RWPE1 (cell line): ENCODE results near the gene SLC16A8.

ENCODE experiments used
- CTCF ChIA-PET: fragments of 350-600 bp; sonication (Branson Sonifier 250); formaldehyde crosslinking; extraction: SDS; loops from one replicate; lab custom pipeline; 2021; lab: Yijun Ruan, JAX
- POLR2A ChIA-PET: fragments of 400-600 bp; formaldehyde crosslinking; extraction: SDS; loops from one replicate; lab custom pipeline; 2020; ENCODE audit warnings: antibody characterized with exemption; ENCODE audit not compliant: low non-redundant PET; lab: Yijun Ruan, JAX
- DNase-seq: peaks from one replicate; pipeline ENCODE4 v3.0.0; 2012; ENCODE audit warnings: low spot score
- H3K27ac ChIP-seq: fragments of 450-650 bp; 2 replicates; pipeline ENCODE4 v1.5.1; 2017
- TF ChIP-seq, protein P1 (sequence below): fragments of 450-650 bp; conservative IDR thresholded peaks from 2 replicates; pipeline ENCODE4 v1.5.1; 2017; ENCODE audit warnings: low read depth, mild to moderate bottlenecking

The SLC16A8 gene

DNA sequence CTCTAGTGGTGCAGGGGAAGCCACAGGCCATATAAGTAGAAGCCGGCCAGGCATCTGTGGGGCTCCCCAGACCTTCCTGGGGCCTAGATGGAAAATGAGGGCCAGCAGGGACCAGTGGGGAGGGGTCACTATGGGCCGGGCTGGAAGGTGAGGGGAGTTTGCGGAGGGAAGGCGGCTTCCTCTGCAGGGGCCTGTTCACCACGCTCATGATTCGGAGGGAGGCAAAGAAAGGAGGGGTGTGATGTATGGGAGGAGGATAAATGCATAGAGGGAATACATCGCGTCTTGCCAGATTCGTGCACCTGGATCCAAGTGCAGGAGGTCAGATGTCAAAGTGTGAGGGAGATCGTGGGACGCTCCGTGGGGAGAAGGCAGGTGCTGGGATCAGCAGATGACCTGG, 6.9 kb downstream of the SLC16A8 start:
- no peak overlapping the region for H3K27ac ChIP-seq
- CTCF ChIA-PET: no interaction called here
- TF ChIP-seq, protein P1, sequence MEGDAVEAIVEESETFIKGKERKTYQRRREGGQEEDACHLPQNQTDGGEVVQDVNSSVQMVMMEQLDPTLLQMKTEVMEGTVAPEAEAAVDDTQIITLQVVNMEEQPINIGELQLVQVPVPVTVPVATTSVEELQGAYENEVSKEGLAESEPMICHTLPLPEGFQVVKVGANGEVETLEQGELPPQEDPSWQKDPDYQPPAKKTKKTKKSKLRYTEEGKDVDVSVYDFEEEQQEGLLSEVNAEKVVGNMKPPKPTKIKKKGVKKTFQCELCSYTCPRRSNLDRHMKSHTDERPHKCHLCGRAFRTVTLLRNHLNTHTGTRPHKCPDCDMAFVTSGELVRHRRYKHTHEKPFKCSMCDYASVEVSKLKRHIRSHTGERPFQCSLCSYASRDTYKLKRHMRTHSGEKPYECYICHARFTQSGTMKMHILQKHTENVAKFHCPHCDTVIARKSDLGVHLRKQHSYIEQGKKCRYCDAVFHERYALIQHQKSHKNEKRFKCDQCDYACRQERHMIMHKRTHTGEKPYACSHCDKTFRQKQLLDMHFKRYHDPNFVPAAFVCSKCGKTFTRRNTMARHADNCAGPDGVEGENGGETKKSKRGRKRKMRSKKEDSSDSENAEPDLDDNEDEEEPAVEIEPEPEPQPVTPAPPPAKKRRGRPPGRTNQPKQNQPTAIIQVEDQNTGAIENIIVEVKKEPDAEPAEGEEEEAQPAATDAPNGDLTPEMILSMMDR: no peak
- no peak for DNase-seq
- POLR2A ChIA-PET: no interaction called here

- no peak overlapping the region; the same call in 1 of the 2 replicates for H3K27ac ChIP-seq
- no peak for DNase-seq
- ChIA-PET CTCF (no interaction called here), POLR2A (no interaction called here)
- TF ChIP-seq, protein P1: no peak
These were observed 8.0 kb downstream of the SLC16A8 start for GRCh38 chr22:38075961-38076360.

DNA sequence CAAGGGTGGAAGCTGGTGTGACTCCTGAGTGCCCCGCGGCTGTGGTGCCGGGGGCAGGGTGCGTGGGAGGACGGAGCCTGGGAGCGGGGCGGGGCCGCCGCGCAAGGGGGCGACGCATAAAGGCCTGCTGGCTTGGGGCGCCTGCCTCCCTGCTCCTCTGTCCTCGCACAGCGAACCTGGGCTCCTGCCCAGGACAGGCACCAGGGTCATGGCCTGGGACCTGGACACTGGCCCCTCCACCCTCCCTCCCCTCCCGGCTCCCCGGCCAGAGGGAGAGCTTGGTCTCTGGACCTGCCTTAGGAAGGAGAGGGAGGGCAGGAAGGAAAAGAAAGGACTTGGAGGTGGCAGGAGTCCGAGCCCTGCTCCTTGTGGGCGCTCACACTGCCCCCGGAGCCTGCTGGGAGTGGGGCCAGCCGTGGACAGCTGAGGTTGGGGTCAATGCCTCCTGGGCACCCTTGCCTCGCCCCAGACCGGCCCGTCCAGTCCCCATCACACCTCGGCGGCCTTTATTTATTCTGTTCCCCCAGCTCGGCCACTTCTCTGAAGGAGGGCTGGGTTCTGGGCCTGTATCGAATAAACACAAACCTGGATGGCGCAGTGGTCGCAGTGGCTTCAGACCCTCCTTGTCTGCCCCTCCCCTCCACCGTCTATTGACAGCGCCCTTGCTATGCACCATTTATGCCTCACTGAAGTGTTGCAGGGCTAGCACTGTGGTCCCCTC, 8.7 kb downstream of the SLC16A8 start:
- ChIA-PET POLR2A (no interaction called here), CTCF (no interaction called here)
- TF ChIP-seq, protein P1: no peak
- no peak for DNase-seq
- H3K27ac ChIP-seq: no peak overlapping the region; the same call in 1 of the 2 replicates

DNA sequence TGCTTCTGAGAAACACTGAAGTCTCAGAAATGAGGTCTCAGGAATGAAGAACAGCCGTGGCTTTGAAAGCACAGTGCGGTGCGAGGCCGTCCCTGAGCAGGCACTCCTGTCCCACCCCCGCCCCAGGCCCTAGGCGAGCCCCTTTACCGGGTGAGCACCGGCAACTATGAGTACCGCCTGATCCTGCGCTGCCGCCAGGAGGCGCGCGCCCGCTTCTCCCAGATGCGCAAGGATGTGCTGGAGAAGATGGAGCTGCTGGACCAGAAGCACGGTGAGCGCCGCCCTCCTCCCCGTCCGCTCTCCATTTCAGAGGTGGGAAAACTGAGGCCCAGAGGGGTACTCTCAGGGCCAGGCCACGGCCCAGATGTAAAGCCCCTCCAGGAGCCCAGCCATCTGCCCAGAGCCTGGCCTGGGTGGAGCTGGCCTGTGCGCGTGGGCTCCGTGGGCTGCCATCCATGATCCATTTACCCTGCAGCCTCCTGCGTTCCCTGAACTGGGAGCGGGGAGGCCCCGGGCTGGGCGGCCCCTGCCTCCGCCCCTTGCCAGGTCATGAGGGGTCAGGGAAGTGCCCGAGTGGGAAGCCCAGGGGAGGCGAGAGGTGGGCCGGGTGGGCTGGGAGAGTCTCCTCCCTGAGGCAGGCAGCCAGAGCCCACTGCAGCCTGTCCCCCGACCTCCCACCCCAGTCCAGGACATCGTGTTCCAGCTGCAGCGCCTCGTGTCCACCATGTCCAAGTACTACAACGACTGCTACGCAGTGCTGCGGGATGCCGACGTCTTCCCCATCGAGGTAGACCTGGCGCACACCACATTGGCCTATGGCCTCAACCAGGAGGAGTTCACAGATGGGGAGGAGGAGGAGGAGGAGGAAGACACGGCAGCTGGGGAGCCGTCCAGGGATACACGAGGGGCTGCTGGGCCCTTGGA, 9.5 kb downstream of the SLC16A8 start:
- POLR2A ChIA-PET: no interaction called here
- TF ChIP-seq, protein P1: no peak
- DNase-seq: no peak
- CTCF ChIA-PET: no interaction called here
- no peak overlapping the region for H3K27ac ChIP-seq

DNA sequence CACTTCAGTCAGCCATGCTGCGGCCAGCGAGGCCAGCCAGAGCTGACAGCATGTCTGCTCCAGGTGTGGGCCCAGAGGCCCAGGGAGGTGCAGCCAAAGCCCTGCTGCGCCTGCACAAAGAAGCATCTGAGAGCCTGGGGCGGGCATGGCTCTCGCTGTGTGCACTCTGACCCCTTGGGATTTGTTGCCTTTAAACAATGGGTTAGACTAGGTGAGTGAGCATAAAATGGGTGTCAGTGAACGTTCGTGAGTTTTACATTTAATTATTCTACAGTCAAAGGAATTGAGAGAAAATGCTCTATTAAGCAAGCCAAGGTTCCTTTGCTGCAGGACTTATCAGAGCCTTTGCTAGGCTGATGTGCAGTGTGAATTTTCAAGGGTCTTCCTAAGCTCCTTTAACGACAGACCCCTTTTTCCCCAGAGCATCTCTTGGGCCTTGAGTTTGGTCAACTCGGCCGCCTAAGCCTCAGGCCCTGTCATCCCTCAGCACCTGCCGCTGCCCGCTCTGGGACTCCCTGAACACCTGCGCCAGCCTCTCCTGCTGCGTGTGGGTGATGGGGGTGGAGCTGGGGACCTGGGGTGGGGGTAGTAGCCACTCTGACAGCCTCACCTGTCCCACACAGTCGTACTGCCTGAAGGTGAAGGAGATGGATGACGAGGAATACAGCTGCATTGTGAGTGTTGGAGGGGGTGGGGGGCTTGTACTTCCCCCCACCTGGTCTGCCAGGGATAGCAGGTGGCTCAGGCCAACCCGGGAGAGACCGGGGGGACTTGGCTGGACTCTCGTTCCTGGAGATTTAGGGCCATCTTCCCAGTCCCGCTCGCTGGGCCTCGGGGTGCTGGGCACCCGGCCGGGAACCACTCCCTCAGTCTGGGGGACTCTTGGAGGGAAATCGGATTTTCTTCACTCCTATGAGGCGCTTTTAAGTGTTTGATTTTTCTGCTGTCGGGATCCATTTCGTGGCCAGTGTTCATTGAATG, 10.5 kb downstream of the SLC16A8 start:
- no peak for DNase-seq
- ChIA-PET POLR2A (no interaction called here), CTCF (interaction anchor here (0.6 kb wide), 1 partner anchor 12 kb away, joined by 4 read pairs; no protein-coding TSS in a partner anchor)

More for the DNA sequence above, 10.5 kb downstream of the SLC16A8 start:
- 0 out of 2 replicates have a peak overlapping the region, but pooled peaks have one; percentile 1 for H3K27ac ChIP-seq
- TF ChIP-seq, protein P1: no peak
